RWPE2 (cell line): Measurements from ENCODE around the gene NELFB.

ENCODE experiments used
- ATAC-seq: fragments of 200-7000 bp; cut with Tn5 transposase; 3 replicates; pipeline ENCODE4 v1.9.1; 2021; ENCODE audit warnings: low read depth
- DNase-seq: peaks from one replicate; pipeline ENCODE4 v3.0.0-alpha.2; 2020; ENCODE audit warnings: low spot score
- H3K27ac ChIP-seq: fragments of 450-650 bp; 2 replicates; pipeline ENCODE4 v1.5.1; 2017; ENCODE audit warnings: mild to moderate bottlenecking; ENCODE audit not compliant: poor library complexity, severe bottlenecking
- H3K27me3 ChIP-seq: fragments of 250-450 bp; sonication (Bioruptor Pico); 2 replicates; pipeline ENCODE4 v1.5.1; 2021; ENCODE audit warnings: mild to moderate bottlenecking, moderate library complexity; ENCODE audit not compliant: insufficient read depth, poor library complexity, severe bottlenecking
- H3K36me3 ChIP-seq: fragments of 250-450 bp; sonication (Bioruptor Pico); 2 replicates; pipeline ENCODE4 v1.5.1; 2020; ENCODE audit warnings: low read depth, mild to moderate bottlenecking, moderate library complexity
- H3K4me1 ChIP-seq: fragments of 250-450 bp; sonication (Bioruptor Pico); 2 replicates; pipeline ENCODE4 v1.5.1; 2021; ENCODE audit warnings: mild to moderate bottlenecking, moderate library complexity; ENCODE audit not compliant: insufficient read depth, poor library complexity, severe bottlenecking
- H3K4me3 ChIP-seq: fragments of 250-450 bp; sonication (Bioruptor Pico); 2 replicates; pipeline ENCODE4 v1.5.1; 2021; ENCODE audit warnings: mild to moderate bottlenecking, moderate library complexity; ENCODE audit not compliant: severe bottlenecking
- H3K9me3 ChIP-seq: fragments of 250-450 bp; sonication (Bioruptor Pico); 2 replicates; pipeline ENCODE4 v1.5.1; 2021; ENCODE audit warnings: mild to moderate bottlenecking, moderate library complexity; ENCODE audit not compliant: severe bottlenecking
- CTCF ChIP-seq: fragments of 450-650 bp; IDR thresholded peaks from one replicate; pipeline ENCODE4 v1.5.1; 2017; ENCODE audit warnings: mild to moderate bottlenecking, moderate library complexity; ENCODE audit not compliant: poor library complexity, severe bottlenecking

NELFB gene

GRCh38 chr9:137223078-137223970, 31.8 kb upstream of the NELFB start:
- ATAC-seq: peak; percentile 44
- H3K36me3 ChIP-seq: no peaks in the 10 kb centered on the region
- H3K9me3 ChIP-seq: no peaks in the 10 kb centered on the region
- DNase-seq: peak; percentile 98
- peaks cover 37% of the 10 kb centered on the region for H3K4me1 ChIP-seq
- no peak for TF ChIP-seq CTCF
- peak overlapping the region; percentile 45 for H3K4me3 ChIP-seq
- H3K27ac ChIP-seq: peak overlapping the region; percentile 92
- no peaks in the 10 kb centered on the region for H3K27me3 ChIP-seq

- no peak for DNase-seq
- Histone ChIP-seq H3K27ac (peak within 1 kb of the TSS; percentile 92), H3K4me1 (peaks cover 32% of the 10 kb centered on the region), H3K4me3 (peak within 1 kb of the TSS; percentile 45), H3K9me3 (no peaks in the 10 kb centered on the region), H3K36me3 (no peaks in the 10 kb centered on the region), H3K27me3 (no peaks in the 10 kb centered on the region)
- no peak for TF ChIP-seq CTCF
- peak; percentile 1; the same call in 1 of the 3 replicates for ATAC-seq
Measured at GRCh38 chr9:137224830-137225694, 30.1 kb upstream of the NELFB start, which contains the start of gene CYSRT1. TSS of gene CYSRT1 (plus strand) at chr9:137225174. CDS start at chr9:137225622, 448 bp downstream.

- Histone ChIP-seq H3K4me1 (peaks cover 32% of the 10 kb centered on the region), H3K4me3 (no peak overlapping the region), H3K9me3 (no peaks in the 10 kb centered on the region), H3K36me3 (no peaks in the 10 kb centered on the region), H3K27ac (peak overlapping the region; percentile 92), H3K27me3 (no peaks in the 10 kb centered on the region)
- ATAC-seq (no peak), DNase-seq (no peak)
- TF ChIP-seq CTCF: no peak
Measured at GRCh38 chr9:137225699-137226331, 29.3 kb upstream of the NELFB start.

GRCh38 chr9:137226338-137227053, 28.6 kb upstream of the NELFB start:
- DNase-seq (peak; percentile 95), ATAC-seq (peak; percentile 59)
- no peaks in the 10 kb centered on the region for H3K9me3 ChIP-seq
- no peak overlapping the region for H3K4me3 ChIP-seq
- H3K4me1 ChIP-seq: peaks cover 32% of the 10 kb centered on the region
- H3K27ac ChIP-seq: peak overlapping the region; percentile 92
- no peaks in the 10 kb centered on the region for H3K36me3 ChIP-seq
- no peaks in the 10 kb centered on the region for H3K27me3 ChIP-seq
- no peak for TF ChIP-seq CTCF
